MM.1S (cell line): ENCODE results near the gene NLGN1.

Source experiments
- EZH2 ChIP-seq: fragments of 300-600 bp; sonication (generic); optimal IDR thresholded peaks from 2 replicates; pipeline ENCODE3; 2017; ENCODE audit warnings: low read depth, mild to moderate bottlenecking, antibody characterized with exemption, low read length, mixed read lengths
- EZH2phosphoT487 ChIP-seq: fragments of 300-600 bp; sonication (generic); IDR thresholded peaks from 2 replicates; pipeline ENCODE4 v1.6.1; 2018; ENCODE audit warnings: antibody characterized with exemption, low read length
- TF ChIP-seq, protein P1 (sequence below): fragments of 300-600 bp; sonication (generic); IDR thresholded peaks from 2 replicates; pipeline ENCODE4 v1.5.1; 2016; ENCODE audit warnings: antibody characterized with exemption, low read length, mixed read lengths

- TF ChIP-seq, protein P1, sequence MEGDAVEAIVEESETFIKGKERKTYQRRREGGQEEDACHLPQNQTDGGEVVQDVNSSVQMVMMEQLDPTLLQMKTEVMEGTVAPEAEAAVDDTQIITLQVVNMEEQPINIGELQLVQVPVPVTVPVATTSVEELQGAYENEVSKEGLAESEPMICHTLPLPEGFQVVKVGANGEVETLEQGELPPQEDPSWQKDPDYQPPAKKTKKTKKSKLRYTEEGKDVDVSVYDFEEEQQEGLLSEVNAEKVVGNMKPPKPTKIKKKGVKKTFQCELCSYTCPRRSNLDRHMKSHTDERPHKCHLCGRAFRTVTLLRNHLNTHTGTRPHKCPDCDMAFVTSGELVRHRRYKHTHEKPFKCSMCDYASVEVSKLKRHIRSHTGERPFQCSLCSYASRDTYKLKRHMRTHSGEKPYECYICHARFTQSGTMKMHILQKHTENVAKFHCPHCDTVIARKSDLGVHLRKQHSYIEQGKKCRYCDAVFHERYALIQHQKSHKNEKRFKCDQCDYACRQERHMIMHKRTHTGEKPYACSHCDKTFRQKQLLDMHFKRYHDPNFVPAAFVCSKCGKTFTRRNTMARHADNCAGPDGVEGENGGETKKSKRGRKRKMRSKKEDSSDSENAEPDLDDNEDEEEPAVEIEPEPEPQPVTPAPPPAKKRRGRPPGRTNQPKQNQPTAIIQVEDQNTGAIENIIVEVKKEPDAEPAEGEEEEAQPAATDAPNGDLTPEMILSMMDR, result no peak
- TF ChIP-seq EZH2phosphoT487 (no peak), EZH2 (no peak)
These were observed 380.7 kb downstream of the NLGN1 start for GRCh38 chr3:173778251-173778650.
